GM12878 (cell line): ENCODE results near the gene SEMA5A.

Source experiments
- BCL11A ChIP-seq: IDR thresholded peaks from 2 replicates; pipeline ENCODE4 v1.6.1; 2011; ENCODE audit warnings: low read depth, low read length
- CBFB ChIP-seq: IDR thresholded peaks from 2 replicates; pipeline ENCODE4 v1.6.1; 2016; ENCODE audit warnings: antibody characterized with exemption, low read depth
- CTCF ChIP-seq, 3 experiments: IDR thresholded peaks in 2 of 3; conservative IDR thresholded peaks in 1 of 3; 2 replicates each; pipeline ENCODE4 v1.5.1; 2011; ENCODE audit warnings: low read depth in 3 of 3, low read length in 3 of 3, mild to moderate bottlenecking in 3 of 3, control low read depth in 2 of 3, moderate library complexity in 2 of 3, inconsistent platforms in 1 of 3, mixed read lengths in 1 of 3; ENCODE audit not compliant: control insufficient read depth in 2 of 3, insufficient read depth in 1 of 3; ENCODE audit errors: extremely low read depth in 1 of 3
- EZH2 ChIP-seq: IDR thresholded peaks from 2 replicates; pipeline ENCODE4 v1.6.1; 2012; ENCODE audit warnings: low read depth, mild to moderate bottlenecking, control low read depth, inconsistent platforms, low read length, borderline replicate concordance; ENCODE audit not compliant: control insufficient read depth
- HDAC2 ChIP-seq: fragments of 200-600 bp; sonication (generic); IDR thresholded peaks from 2 replicates; pipeline ENCODE4 v1.6.1; 2017
- MEF2A ChIP-seq: IDR thresholded peaks from 2 replicates; pipeline ENCODE4 v1.6.1; 2011; ENCODE audit warnings: low read depth, mild to moderate bottlenecking, low read length, moderate library complexity; ENCODE audit not compliant: insufficient read depth
- MLLT1 ChIP-seq: fragments of 450-650 bp; IDR thresholded peaks from 2 replicates; pipeline ENCODE4 v1.6.1; 2016; ENCODE audit warnings: mild to moderate bottlenecking
- POLR2A ChIP-seq: IDR thresholded peaks from 2 replicates; pipeline ENCODE4 v1.6.1; 2011; ENCODE audit warnings: low read depth, mild to moderate bottlenecking, low read length
- POLR2AphosphoS5 ChIP-seq: IDR thresholded peaks from 2 replicates; pipeline ENCODE4 v1.6.1; 2011; ENCODE audit warnings: mild to moderate bottlenecking, low read length, inconsistent platforms
- SUPT20H ChIP-seq: IDR thresholded peaks from 2 replicates; pipeline ENCODE4 v1.6.1; 2011; ENCODE audit warnings: low read depth, mild to moderate bottlenecking, low read length, moderate library complexity, borderline replicate concordance; ENCODE audit not compliant: control insufficient read depth
- TCF3 ChIP-seq: IDR thresholded peaks from 2 replicates; pipeline ENCODE4 v1.6.1; 2012; ENCODE audit warnings: low read depth, mild to moderate bottlenecking, low read length, borderline replicate concordance; ENCODE audit not compliant: insufficient read depth
- ZNF24 ChIP-seq: fragments of 450-650 bp; IDR thresholded peaks from 2 replicates; pipeline ENCODE4 v1.6.1; 2017; ENCODE audit warnings: antibody characterized with exemption, mild to moderate bottlenecking
- TF ChIP-seq, protein P1 (sequence below): IDR thresholded peaks from 2 replicates; pipeline ENCODE4 v1.6.1; 2012; ENCODE audit warnings: low read depth, low read length, improper control_type of control experiment
- TF ChIP-seq, protein P2 (sequence below): IDR thresholded peaks from 2 replicates; pipeline ENCODE4 v1.6.1; 2011; ENCODE audit warnings: low read depth, mild to moderate bottlenecking, low read length, moderate library complexity, borderline replicate concordance; ENCODE audit errors: extremely low read depth

DNA sequence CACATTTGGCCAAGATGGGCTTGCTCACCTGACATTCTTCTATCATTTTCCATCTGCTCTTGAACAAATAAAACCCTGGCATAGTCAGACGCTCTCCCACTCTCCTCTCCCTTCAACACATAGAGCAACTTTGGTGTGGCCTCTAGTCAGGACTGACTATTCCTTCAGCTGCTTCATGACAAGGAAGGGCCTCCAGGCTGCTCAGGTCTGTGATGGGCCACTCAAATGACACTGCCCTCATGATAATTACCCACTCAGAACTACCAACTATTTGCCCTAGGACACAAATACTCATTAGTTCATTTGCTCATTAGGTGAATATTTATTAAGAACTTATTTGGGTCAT, 376.3 kb downstream of the SEMA5A start:
- TF ChIP-seq CTCF (IDR thresholded peaks at IDR 0.05 in 2 of 3, conservative IDR thresholded peaks at IDR 0.05 in 1 of 3; ENCODE audit: control insufficient read depth in 2 of 3, extremely low read depth in 1 of 3, insufficient read depth in 1 of 3, low read depth in 3 of 3, low read length in 3 of 3): no peak
- TF ChIP-seq TCF3: no peak
- no peak for TF ChIP-seq MLLT1
- TF ChIP-seq MEF2A: no peak
- no peak for TF ChIP-seq EZH2
- no peak for TF ChIP-seq ZNF24
- TF ChIP-seq, protein P1, sequence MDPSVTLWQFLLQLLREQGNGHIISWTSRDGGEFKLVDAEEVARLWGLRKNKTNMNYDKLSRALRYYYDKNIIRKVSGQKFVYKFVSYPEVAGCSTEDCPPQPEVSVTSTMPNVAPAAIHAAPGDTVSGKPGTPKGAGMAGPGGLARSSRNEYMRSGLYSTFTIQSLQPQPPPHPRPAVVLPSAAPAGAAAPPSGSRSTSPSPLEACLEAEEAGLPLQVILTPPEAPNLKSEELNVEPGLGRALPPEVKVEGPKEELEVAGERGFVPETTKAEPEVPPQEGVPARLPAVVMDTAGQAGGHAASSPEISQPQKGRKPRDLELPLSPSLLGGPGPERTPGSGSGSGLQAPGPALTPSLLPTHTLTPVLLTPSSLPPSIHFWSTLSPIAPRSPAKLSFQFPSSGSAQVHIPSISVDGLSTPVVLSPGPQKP: no peak
- TF ChIP-seq SUPT20H: no peak
- TF ChIP-seq HDAC2: no peak
- TF ChIP-seq POLR2A: no peak
- TF ChIP-seq BCL11A: no peak
- TF ChIP-seq, protein P2, sequence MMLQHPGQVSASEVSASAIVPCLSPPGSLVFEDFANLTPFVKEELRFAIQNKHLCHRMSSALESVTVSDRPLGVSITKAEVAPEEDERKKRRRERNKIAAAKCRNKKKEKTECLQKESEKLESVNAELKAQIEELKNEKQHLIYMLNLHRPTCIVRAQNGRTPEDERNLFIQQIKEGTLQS: no peak
- no peak for TF ChIP-seq CBFB
- TF ChIP-seq POLR2AphosphoS5: no peak
